Measurements from ENCODE around the gene RPUSD2. TPM values are rescaled to one million over a fixed set of nuclear protein-coding genes. Genes with fewer than 3 reads are reported as not detected.

The RPUSD2 gene
- total RNA-seq, 1 experiment from 2014 or later = 14.0 TPM

DNA sequence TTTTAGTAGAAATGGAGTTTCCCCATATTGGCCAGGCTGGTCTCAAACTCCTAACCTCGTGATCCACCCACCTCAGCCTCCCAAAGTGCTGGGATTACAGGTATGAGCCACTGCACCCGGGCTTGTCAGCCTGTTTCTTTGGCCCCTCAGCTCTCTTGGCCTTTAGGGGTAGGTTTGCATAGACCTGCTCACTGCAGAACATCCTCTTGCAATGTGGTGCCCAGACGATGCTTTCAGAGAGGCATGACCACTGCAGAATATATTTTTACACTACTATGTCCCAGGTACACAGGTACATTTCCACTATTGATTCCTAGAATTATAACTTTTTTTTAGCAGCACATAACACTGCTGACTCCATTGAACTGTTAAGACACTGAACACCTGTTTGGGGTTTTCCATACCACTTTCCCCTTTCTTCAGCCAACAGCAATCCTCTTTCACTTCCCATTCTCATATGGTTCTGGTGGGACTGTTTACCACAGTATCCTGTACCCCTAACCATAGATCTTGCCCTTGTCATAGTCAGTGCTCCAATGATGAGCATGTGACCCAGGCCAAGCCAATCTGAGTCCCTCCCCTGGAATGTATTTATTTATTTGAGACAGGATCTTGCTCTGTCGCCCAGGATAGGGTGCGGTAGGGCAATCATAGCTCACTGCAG is 25.3 kb upstream of the RPUSD2 start:
- DNase-seq = no peak
- intact Hi-C loops (cut with micrococcal nuclease; ENCODE audit: unreplicated experiment) = no loop called here
- BruUV-seq (replicated peaks) = no TSS peak
- POLR2A ChIA-PET (ENCODE audit: unreplicated experiment) = no interaction called here
- Histone ChIP-seq H4K20me1 (ENCODE audit: insufficient read depth) (no peaks in the 10 kb centered on the region), H3K9me2 (ENCODE audit: insufficient read depth) (no peaks in the 10 kb centered on the region), H2AFZ (no peak overlapping the region), H3K27ac (no peak overlapping the region), H3K4me2 (no peak overlapping the region), H3K4me1 (replicated peaks; ENCODE audit: insufficient read depth) (no peaks in the 10 kb centered on the region), H3K36me3 (ENCODE audit: low read depth) (no peaks in the 10 kb centered on the region), H3K9me3 (ENCODE audit: insufficient read depth, low read depth) (no peaks in the 10 kb centered on the region), H3K4me3 (no peak overlapping the region), H3K79me2 (ENCODE audit: low read depth) (no peaks in the 10 kb centered on the region), H3K27me3 (ENCODE audit: insufficient read depth, low read depth) (no peaks in the 10 kb centered on the region), H3F3A (ENCODE audit: insufficient read depth, low read depth) (no peaks in the 10 kb centered on the region)
- CTCF ChIA-PET = no interaction called here
- TF ChIP-seq EZH2 (IDR thresholded peaks at IDR 0.05; ENCODE audit: low read depth) = no peak
- TF ChIP-seq, protein P1, sequence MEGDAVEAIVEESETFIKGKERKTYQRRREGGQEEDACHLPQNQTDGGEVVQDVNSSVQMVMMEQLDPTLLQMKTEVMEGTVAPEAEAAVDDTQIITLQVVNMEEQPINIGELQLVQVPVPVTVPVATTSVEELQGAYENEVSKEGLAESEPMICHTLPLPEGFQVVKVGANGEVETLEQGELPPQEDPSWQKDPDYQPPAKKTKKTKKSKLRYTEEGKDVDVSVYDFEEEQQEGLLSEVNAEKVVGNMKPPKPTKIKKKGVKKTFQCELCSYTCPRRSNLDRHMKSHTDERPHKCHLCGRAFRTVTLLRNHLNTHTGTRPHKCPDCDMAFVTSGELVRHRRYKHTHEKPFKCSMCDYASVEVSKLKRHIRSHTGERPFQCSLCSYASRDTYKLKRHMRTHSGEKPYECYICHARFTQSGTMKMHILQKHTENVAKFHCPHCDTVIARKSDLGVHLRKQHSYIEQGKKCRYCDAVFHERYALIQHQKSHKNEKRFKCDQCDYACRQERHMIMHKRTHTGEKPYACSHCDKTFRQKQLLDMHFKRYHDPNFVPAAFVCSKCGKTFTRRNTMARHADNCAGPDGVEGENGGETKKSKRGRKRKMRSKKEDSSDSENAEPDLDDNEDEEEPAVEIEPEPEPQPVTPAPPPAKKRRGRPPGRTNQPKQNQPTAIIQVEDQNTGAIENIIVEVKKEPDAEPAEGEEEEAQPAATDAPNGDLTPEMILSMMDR (conservative IDR thresholded peaks at IDR 0.05) = no peak

DNA sequence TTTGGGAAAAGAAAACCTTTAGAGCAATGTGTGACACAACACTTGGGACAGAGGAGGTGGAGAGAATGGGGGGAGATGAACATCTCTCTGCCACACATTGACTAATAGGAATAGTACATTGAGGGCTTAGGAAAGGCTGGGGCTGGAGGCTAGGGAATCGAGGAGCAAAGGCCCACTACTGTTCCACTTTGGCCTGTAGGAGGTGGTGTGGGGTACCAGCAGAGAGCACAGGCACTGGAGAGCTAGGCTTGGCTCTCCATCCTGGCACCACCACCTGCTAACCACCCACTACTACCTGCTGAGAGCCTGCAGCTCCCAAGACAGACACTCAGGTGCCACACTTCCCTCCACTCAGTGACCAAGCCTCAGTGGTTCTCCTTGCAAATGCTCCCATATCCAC is 23.6 kb upstream of the RPUSD2 start:
- H3K36me3 ChIP-seq (ENCODE audit: low read depth) = no peaks in the 10 kb centered on the region
- no peaks in the 10 kb centered on the region for H3K79me2 ChIP-seq (ENCODE audit: low read depth)
- no peak overlapping the region for H3K4me3 ChIP-seq
- H2AFZ ChIP-seq = no peak overlapping the region
- POLR2A ChIA-PET (ENCODE audit: unreplicated experiment) = no interaction called here
- no peaks in the 10 kb centered on the region for H3K9me2 ChIP-seq (ENCODE audit: insufficient read depth)
- no peaks in the 10 kb centered on the region for H3K27me3 ChIP-seq (ENCODE audit: insufficient read depth, low read depth)
- no peaks in the 10 kb centered on the region for H4K20me1 ChIP-seq (ENCODE audit: insufficient read depth)
- no TSS peak for BruUV-seq (replicated peaks)
- H3K4me2 ChIP-seq = no peak overlapping the region
- no peak for TF ChIP-seq EZH2 (IDR thresholded peaks at IDR 0.05; ENCODE audit: low read depth)
- TF ChIP-seq, protein P1 (conservative IDR thresholded peaks at IDR 0.05) = no peak
- H3F3A ChIP-seq (ENCODE audit: insufficient read depth, low read depth) = no peaks in the 10 kb centered on the region
- CTCF ChIA-PET = no interaction called here
- H3K4me1 ChIP-seq (replicated peaks; ENCODE audit: insufficient read depth) = no peaks in the 10 kb centered on the region
- intact Hi-C loops (cut with micrococcal nuclease; ENCODE audit: unreplicated experiment) = no loop called here
- H3K9me3 ChIP-seq (ENCODE audit: insufficient read depth, low read depth) = no peaks in the 10 kb centered on the region
- no peak overlapping the region for H3K27ac ChIP-seq
- no peak for DNase-seq

DNA sequence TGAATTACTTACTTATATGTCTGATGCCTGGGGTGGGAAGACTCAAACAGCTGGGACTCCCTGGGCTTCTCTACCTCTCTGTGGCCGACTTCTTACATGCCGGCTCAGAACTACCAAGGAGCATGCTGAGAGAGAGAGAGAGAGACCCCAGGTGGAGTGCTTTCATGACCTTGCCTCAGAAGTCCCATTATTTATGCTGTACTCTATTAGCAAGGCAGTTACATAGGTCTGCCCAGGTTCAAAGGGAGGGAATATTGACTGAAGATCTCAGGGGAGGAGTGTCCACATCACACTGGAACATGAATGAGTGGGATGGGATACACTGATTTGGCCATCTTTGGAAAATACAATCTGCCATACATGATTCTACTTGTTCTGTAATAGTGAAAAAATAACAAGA is 20.5 kb upstream of the RPUSD2 start:
- POLR2A ChIA-PET (ENCODE audit: unreplicated experiment) = no interaction called here
- CTCF ChIA-PET = no interaction called here

More for the DNA sequence above, 20.5 kb upstream of the RPUSD2 start:
- Histone ChIP-seq H3K79me2 (ENCODE audit: low read depth) (no peaks in the 10 kb centered on the region), H3K9me3 (ENCODE audit: insufficient read depth, low read depth) (no peaks in the 10 kb centered on the region), H3K27me3 (ENCODE audit: insufficient read depth, low read depth) (no peaks in the 10 kb centered on the region), H3K27ac (no peak overlapping the region), H3K9me2 (ENCODE audit: insufficient read depth) (no peaks in the 10 kb centered on the region), H3F3A (ENCODE audit: insufficient read depth, low read depth) (no peaks in the 10 kb centered on the region), H4K20me1 (ENCODE audit: insufficient read depth) (no peaks in the 10 kb centered on the region), H3K4me2 (no peak overlapping the region), H3K4me3 (no peak overlapping the region), H3K4me1 (replicated peaks; ENCODE audit: insufficient read depth) (no peaks in the 10 kb centered on the region), H2AFZ (no peak overlapping the region), H3K36me3 (ENCODE audit: low read depth) (no peaks in the 10 kb centered on the region)
- no TSS peak for BruUV-seq (replicated peaks)
- intact Hi-C loops (cut with micrococcal nuclease; ENCODE audit: unreplicated experiment) = no loop called here
- no peak for TF ChIP-seq EZH2 (IDR thresholded peaks at IDR 0.05; ENCODE audit: low read depth)
- TF ChIP-seq, protein P1 (conservative IDR thresholded peaks at IDR 0.05) = no peak
- DNase-seq = no peak

All from PC-9 (cell line).